Stimulated activated CD4-positive, alpha-beta T cell treated with anti-CD3 and anti-CD28 coated beads, Interleukin-1b, Interleukin-23, amount 100 ng/mL, for 48 hours (primary cell): ENCODE data around the gene CEP350.

Experiments used
- DNase-seq: peaks from one replicate; pipeline ENCODE4 v3.0.0-alpha.2; 2020

CEP350 gene

GRCh38 chr1:180160357-180160756 is 205.7 kb downstream of the CEP350 start:
- no peak for DNase-seq

GRCh38 chr1:180163041-180163440 is 208.4 kb downstream of the CEP350 start:
- DNase-seq, result no peak
